Stromal cell of bone marrow (primary cell): ENCODE data around the gene RELCH.

ENCODE experiments used
- DNase-seq: peaks from one replicate; pipeline ENCODE4 v3.0.0-alpha.2; 2012; ENCODE audit warnings: low read depth

RELCH gene

GRCh38 chr18:62196079-62196478, 9.0 kb downstream of the RELCH start:
- DNase-seq = no peak

GRCh38 chr18:62196980-62197379, 9.9 kb downstream of the RELCH start:
- no peak for DNase-seq

GRCh38 chr18:62198259-62198658, 11.2 kb downstream of the RELCH start:
- peak; percentile 3 for DNase-seq

- DNase-seq = no peak
These were observed 12.6 kb downstream of the RELCH start for GRCh38 chr18:62199629-62200028.

- no peak for DNase-seq
These were observed 13.3 kb downstream of the RELCH start for GRCh38 chr18:62200121-62200914.

GRCh38 chr18:62201870-62202269, 14.8 kb downstream of the RELCH start:
- no peak for DNase-seq

- DNase-seq = no peak
These were observed 18.8 kb downstream of the RELCH start for GRCh38 chr18:62205824-62206223.

- DNase-seq = no peak
These were observed 19.5 kb downstream of the RELCH start for GRCh38 chr18:62206593-62206992.

- DNase-seq = no peak
These were observed 22.0 kb downstream of the RELCH start for GRCh38 chr18:62209046-62209445.

GRCh38 chr18:62210138-62210537, 23.1 kb downstream of the RELCH start:
- no peak for DNase-seq

GRCh38 chr18:62211325-62211828, 24.3 kb downstream of the RELCH start:
- DNase-seq = no peak

GRCh38 chr18:62214790-62215189, 27.7 kb downstream of the RELCH start:
- no peak for DNase-seq

GRCh38 chr18:62224229-62224628, 37.2 kb downstream of the RELCH start:
- no peak for DNase-seq

- DNase-seq = no peak
These were observed 39.0 kb downstream of the RELCH start for GRCh38 chr18:62226047-62226446.

- no peak for DNase-seq
These were observed 49.2 kb downstream of the RELCH start for GRCh38 chr18:62236252-62236651.

GRCh38 chr18:62239475-62239874, 52.4 kb downstream of the RELCH start:
- DNase-seq = no peak

- DNase-seq = no peak
These were observed 55.9 kb downstream of the RELCH start for GRCh38 chr18:62242955-62243354.

- no peak for DNase-seq
These were observed 58.1 kb downstream of the RELCH start for GRCh38 chr18:62245177-62245576.

- DNase-seq = no peak
These were observed 58.6 kb downstream of the RELCH start for GRCh38 chr18:62245699-62246098.

- no peak for DNase-seq
These were observed 61.3 kb downstream of the RELCH start for GRCh38 chr18:62248313-62248712.

- peak; percentile 46 for DNase-seq
These were observed 62.5 kb downstream of the RELCH start for GRCh38 chr18:62249478-62250097.

GRCh38 chr18:62250475-62250874, 63.4 kb downstream of the RELCH start:
- no peak for DNase-seq

- DNase-seq = no peak
These were observed 71.0 kb downstream of the RELCH start for GRCh38 chr18:62258093-62258492.

- DNase-seq = no peak
These were observed 71.6 kb downstream of the RELCH start for GRCh38 chr18:62258616-62259015.
